Astrocyte (in vitro differentiated cells and primary cell): ENCODE results near the gene SLC5A4.

Experiments used
- EZH2 ChIP-seq: IDR thresholded peaks from 2 replicates; pipeline ENCODE4 v1.6.1; 2012; ENCODE audit warnings: mild to moderate bottlenecking, low read length, inconsistent platforms; ENCODE audit not compliant: insufficient read depth
- TF ChIP-seq, protein P1 (sequence below): IDR thresholded peaks from 2 replicates; pipeline ENCODE4 v1.5.1; 2011; ENCODE audit warnings: low read depth, mild to moderate bottlenecking, inconsistent platforms, low read length, moderate library complexity; ENCODE audit not compliant: insufficient read depth

DNA sequence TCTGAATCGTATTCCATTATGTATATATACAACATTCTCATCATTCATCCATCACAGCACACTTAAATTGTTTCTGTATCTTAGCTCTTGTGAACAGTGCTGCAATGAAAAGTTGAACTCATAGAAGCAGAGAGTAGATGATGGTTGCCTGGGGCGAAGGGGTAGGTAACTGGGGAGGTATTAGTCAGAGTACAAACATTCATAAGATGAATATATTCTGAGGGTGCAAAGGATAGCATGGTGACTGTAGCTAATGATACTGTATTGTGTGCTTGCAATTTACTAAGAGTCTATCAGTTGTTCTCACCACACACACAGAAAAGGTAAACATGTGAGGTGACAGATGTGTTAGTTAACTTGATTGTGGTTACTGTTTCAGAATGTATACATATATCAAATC lies 37.7 kb downstream of the SLC5A4 start:
- TF ChIP-seq, protein P1, sequence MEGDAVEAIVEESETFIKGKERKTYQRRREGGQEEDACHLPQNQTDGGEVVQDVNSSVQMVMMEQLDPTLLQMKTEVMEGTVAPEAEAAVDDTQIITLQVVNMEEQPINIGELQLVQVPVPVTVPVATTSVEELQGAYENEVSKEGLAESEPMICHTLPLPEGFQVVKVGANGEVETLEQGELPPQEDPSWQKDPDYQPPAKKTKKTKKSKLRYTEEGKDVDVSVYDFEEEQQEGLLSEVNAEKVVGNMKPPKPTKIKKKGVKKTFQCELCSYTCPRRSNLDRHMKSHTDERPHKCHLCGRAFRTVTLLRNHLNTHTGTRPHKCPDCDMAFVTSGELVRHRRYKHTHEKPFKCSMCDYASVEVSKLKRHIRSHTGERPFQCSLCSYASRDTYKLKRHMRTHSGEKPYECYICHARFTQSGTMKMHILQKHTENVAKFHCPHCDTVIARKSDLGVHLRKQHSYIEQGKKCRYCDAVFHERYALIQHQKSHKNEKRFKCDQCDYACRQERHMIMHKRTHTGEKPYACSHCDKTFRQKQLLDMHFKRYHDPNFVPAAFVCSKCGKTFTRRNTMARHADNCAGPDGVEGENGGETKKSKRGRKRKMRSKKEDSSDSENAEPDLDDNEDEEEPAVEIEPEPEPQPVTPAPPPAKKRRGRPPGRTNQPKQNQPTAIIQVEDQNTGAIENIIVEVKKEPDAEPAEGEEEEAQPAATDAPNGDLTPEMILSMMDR = no peak
- no peak for TF ChIP-seq EZH2
